DOHH2 (cell line): ENCODE results near the gene NRL.

Experiments used
- CTCF ChIP-seq: fragments of 200-600 bp; sonication (generic); IDR thresholded peaks from one replicate; pipeline ENCODE4 v1.5.1; 2014; ENCODE audit warnings: antibody characterized with exemption, mild to moderate bottlenecking, low read depth, low read length; ENCODE audit not compliant: poor library complexity, severe bottlenecking
- EZH2phosphoT487 ChIP-seq: fragments of 200-600 bp; sonication (generic); IDR thresholded peaks from 2 replicates; pipeline ENCODE4 v1.6.1; 2017; ENCODE audit warnings: borderline replicate concordance, mild to moderate bottlenecking, antibody characterized with exemption, low read length, moderate library complexity, mixed read lengths

- no peak for TF ChIP-seq CTCF
- no peak for TF ChIP-seq EZH2phosphoT487
Observed at GRCh38 chr14:24146453-24146977, 31.8 kb upstream of the NRL start, which contains the start of gene PSME2.
